ENCODE measurements around the gene SHC2. TPM values are rescaled to one million over a fixed set of nuclear protein-coding genes. Genes with fewer than 3 reads are reported as not detected.

SHC2 gene
- polyA plus RNA-seq, 3 donors = 15.4 to 162 (median 39.4) TPM

- WGBS, 3 donors = 74 to 81% (median 80%) methylated on average over 26 of the region's 26 CpGs
- no peak overlapping the region for H3K27ac ChIP-seq (ENCODE audit: low read depth, low read length)
Observed at GRCh38 chr19:478236-478903, 17.5 kb upstream of the SHC2 start.

GRCh38 chr19:475360-475759 is 14.5 kb upstream of the SHC2 start:
- WGBS, 3 donors = 71 to 84% (median 82%) methylated on average over 13 of the region's 13 CpGs
- H3K27ac ChIP-seq (ENCODE audit: low read depth, low read length) = no peak overlapping the region

- H3K27ac ChIP-seq (ENCODE audit: low read depth, low read length) = no peak overlapping the region
- 61 to 64% (median 63%) methylated on average over 57 of the region's 57 CpGs for WGBS, 3 donors
Observed at GRCh38 chr19:474126-475078, 13.6 kb upstream of the SHC2 start.

GRCh38 chr19:472005-472858 is 11.4 kb upstream of the SHC2 start:
- WGBS, 3 donors = 71 to 76% (median 75%) methylated on average over 23 of the region's 23 CpGs
- H3K27ac ChIP-seq (ENCODE audit: low read depth, low read length) = no peak overlapping the region

- no peak overlapping the region for H3K27ac ChIP-seq (ENCODE audit: low read depth, low read length)
- 70 to 82% (median 80%) methylated on average over 18 to 20 of the region's 20 CpGs for WGBS, 3 donors
Observed at GRCh38 chr19:470701-471100, 9.9 kb upstream of the SHC2 start.

- WGBS, 3 donors = 75 to 85% (median 78%) methylated on average over 7 of the region's 7 CpGs
Observed at GRCh38 chr19:469833-470232, 9.0 kb upstream of the SHC2 start.

GRCh38 chr19:468587-469256 is 7.9 kb upstream of the SHC2 start:
- 73 to 79% (median 75%) methylated on average over 27 of the region's 27 CpGs for WGBS, 3 donors
- H3K27ac ChIP-seq (ENCODE audit: low read depth, low read length) = no peak overlapping the region

More at GRCh38 chr19:469833-470232, 9.0 kb upstream of the SHC2 start:
- H3K27ac ChIP-seq (ENCODE audit: low read depth, low read length) = no peak overlapping the region

GRCh38 chr19:467554-467953 is 6.7 kb upstream of the SHC2 start:
- H3K27ac ChIP-seq (ENCODE audit: low read depth, low read length) = no peak overlapping the region
- 70 to 85% (median 78%) methylated on average over 11 of the region's 11 CpGs for WGBS, 3 donors

GRCh38 chr19:465056-465816 is 4.4 kb upstream of the SHC2 start:
- 91 to 97% (median 94%) methylated on average over 3 of the region's 3 CpGs for WGBS, 3 donors

GRCh38 chr19:464208-464545 is 3.3 kb upstream of the SHC2 start:
- WGBS, 3 donors = 94 to 98% (median 97%) methylated on average over 6 to 9 of the region's 9 CpGs
- no peak overlapping the region for H3K27ac ChIP-seq (ENCODE audit: low read depth, low read length)

More at GRCh38 chr19:465056-465816, 4.4 kb upstream of the SHC2 start:
- no peak overlapping the region for H3K27ac ChIP-seq (ENCODE audit: low read depth, low read length)

GRCh38 chr19:463483-464207 is 2.8 kb upstream of the SHC2 start:
- WGBS, 3 donors = 83 to 87% (median 85%) methylated on average over 26 to 35 of the region's 35 CpGs
- no peak overlapping the region for H3K27ac ChIP-seq (ENCODE audit: low read depth, low read length)

- H3K27ac ChIP-seq (ENCODE audit: low read depth, low read length) = no peak overlapping the region
- WGBS, 3 donors = 8 to 9% (median 9%) methylated on average over 41 to 60 of the region's 60 CpGs
Observed at GRCh38 chr19:461721-462551, 1.1 kb upstream of the SHC2 start.

- 1 to 4% (median 3%) methylated on average over 41 to 66 of the region's 66 CpGs for WGBS, 3 donors
- H3K27ac ChIP-seq (ENCODE audit: low read depth, low read length) = no peak overlapping the region
Observed at GRCh38 chr19:459724-460511, 915 bp downstream of the SHC2 start.

- 94 to 98% (median 96%) methylated on average over 55 to 89 of the region's 89 CpGs for WGBS, 3 donors
Observed at GRCh38 chr19:458091-459042, 2.5 kb downstream of the SHC2 start.

More at GRCh38 chr19:458091-459042, 2.5 kb downstream of the SHC2 start:
- no peak overlapping the region for H3K27ac ChIP-seq (ENCODE audit: low read depth, low read length)

All from adipose tissue (tissue), 3 donors.